GM12873 (cell line): ENCODE results near the gene SPDEF.

ENCODE experiments used
- TF ChIP-seq, protein P1 (sequence below): IDR thresholded peaks from 2 replicates; pipeline ENCODE4 v1.5.1; 2012; ENCODE audit warnings: low read depth, mild to moderate bottlenecking, moderate library complexity, low read length, control low read depth; ENCODE audit not compliant: insufficient read depth; ENCODE audit errors: missing control alignments

SPDEF gene

DNA sequence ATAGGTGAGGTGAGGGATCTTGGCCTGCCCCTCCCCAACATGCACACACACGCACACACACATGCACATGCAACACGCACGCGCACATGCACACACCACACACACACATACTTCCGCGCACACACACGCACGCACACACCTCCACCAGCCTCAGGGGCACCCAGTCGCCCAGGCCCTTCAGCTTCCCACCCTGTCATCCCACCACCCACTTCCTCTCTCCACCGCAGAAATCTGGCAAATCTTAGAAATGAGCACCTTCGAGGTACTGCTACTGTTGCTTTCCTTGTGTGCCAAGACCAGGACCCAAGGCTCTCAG, 1.2 kb downstream of the SPDEF start:
- TF ChIP-seq, protein P1, sequence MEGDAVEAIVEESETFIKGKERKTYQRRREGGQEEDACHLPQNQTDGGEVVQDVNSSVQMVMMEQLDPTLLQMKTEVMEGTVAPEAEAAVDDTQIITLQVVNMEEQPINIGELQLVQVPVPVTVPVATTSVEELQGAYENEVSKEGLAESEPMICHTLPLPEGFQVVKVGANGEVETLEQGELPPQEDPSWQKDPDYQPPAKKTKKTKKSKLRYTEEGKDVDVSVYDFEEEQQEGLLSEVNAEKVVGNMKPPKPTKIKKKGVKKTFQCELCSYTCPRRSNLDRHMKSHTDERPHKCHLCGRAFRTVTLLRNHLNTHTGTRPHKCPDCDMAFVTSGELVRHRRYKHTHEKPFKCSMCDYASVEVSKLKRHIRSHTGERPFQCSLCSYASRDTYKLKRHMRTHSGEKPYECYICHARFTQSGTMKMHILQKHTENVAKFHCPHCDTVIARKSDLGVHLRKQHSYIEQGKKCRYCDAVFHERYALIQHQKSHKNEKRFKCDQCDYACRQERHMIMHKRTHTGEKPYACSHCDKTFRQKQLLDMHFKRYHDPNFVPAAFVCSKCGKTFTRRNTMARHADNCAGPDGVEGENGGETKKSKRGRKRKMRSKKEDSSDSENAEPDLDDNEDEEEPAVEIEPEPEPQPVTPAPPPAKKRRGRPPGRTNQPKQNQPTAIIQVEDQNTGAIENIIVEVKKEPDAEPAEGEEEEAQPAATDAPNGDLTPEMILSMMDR: no peak

DNA sequence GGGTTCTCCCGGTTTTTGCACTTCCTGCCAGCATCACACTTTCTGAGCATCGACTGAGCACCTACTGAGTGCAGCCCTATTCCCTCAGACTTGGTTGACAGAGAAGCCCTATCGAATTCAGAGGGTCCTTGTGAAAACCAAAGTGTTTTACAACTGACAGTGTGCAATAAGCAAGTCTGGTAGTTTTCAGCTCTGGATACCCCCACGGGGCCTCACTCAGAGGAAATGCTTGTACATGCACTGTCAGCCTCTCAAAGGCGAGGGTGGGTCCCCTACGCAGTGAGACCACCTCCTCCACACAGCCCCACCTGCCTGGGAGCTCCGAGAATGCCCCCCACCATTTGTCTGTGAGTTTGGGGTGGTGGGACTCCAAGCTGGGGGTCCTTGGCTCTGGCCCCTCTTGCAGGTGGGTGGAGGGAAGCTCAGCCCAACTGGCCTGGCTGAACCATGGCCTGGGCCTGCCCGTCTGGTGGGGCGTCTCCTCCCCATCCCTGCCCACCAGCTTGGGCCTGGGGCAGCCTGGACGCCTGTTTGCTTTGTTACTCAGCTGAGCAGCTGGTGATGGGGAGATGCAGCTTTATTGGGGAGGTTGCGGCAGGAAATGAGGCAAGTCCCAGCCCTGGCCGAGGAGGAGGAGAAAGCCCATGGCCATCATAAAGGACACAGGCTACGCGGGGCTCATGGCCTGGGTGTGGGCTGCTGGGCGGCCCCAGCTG, 1.7 kb downstream of the SPDEF start:
- TF ChIP-seq, protein P1: no peak

DNA sequence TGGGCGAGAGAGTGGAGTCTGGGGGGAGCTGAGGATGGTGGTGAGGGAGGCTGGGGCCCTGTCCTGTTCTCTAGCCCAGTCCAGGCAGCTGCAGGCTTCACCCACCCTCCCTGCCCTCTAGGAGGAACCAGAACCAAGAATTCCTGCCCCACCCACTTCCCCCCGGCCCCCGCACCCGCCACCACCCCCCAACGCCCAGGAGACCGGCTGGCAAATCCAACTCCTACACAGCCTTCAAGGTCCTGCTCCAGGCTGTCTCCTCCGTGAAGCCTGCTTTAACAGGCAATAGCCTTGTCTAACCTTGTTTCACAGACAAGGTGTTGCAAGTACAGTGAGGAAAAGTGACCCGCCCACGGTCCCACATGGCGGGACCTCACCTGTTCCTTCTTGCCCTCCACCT, 2.4 kb downstream of the SPDEF start:
- TF ChIP-seq, protein P1: no peak

DNA sequence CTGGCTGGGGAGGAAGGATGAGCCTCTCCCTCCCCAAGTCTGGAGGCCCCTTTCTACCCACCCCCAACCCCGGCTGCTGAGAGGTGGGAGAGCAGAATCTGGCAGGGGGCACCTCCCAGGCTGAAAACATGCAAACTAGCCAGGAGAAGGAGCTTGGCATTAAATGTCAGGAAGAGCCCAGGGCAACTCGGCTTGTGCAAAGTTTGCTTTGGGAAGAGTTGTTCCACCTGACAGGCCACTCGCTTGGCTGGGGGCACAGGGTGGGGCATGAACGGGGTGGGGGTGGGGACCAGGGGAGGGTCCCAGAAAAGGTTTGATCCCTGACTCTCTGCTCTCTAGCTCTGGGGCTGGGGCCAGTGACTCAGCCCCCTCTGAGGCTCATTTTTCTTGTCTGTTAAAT, 3.0 kb downstream of the SPDEF start:
- TF ChIP-seq, protein P1: no peak

DNA sequence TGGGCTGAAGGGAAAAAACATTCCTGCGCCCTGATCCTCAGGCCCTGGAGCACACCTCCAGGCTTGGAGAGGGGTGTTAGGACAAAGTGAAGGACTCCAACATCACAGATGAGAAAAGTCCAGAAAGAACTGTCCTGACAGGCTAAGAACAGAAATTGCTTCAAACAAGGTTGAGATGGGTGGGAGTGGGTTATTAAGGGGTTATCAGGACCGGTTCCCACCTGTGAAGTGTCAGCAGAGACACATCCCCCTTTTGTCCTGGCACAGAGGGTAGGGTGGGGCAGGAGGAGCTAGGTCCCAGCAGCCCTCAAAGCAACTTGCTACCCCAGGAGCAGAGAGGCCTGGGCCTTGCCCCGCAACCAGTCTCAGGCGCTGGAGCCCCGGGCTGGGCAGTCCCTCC, 3.5 kb downstream of the SPDEF start:
- TF ChIP-seq, protein P1: no peak

DNA sequence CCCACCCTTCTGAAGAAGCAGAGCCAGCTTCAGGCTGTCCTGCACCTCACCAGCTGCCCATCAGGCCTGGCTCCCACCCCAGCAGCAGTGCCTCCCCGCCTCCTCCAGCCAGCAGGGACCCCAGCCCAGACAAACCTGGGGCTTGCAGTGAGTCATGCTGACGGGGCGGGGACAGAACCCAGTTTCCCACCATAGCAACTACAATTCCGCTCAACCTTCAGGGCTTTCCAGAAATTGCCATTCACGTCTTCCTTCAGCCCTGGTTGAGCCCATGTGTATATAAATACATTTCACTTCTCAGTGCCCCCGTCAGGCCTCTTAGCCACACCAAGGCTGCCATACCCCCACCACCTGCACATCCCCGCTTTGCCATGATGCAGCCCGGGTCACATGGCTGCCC, 4.4 kb downstream of the SPDEF start:
- TF ChIP-seq, protein P1: no peak

DNA sequence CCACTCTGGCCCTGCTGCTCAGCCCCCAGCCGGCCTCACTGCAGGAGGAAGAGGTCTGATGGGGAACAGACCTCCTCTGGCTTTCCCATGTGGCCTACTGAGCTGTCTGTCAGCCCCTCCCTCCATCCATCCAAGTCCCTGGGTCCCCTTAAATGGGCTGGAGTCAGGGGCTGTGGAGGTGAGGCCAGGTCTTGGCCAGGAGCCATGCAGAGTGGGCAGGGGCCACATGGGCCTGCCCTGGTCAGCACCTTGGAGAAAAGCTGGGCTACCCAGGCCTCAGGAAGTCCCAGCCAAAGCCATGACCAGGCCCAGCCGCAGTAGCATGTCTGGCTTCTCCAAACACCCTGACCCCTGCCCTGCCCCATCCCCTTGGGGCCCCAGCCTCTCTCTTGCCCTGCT, 6.3 kb downstream of the SPDEF start:
- TF ChIP-seq, protein P1: no peak
